ENCODE results near the gene NPAS3. TPM values are rescaled to one million over a fixed set of nuclear protein-coding genes. Genes with fewer than 3 reads are reported as not detected.

The NPAS3 gene
- total RNA-seq, 1 donor from 2014 or later, result 0.95 TPM

GRCh38 chr14:33359288-33359881 lies 420.7 kb downstream of the NPAS3 start:
- Histone ChIP-seq H3K27ac (no peak overlapping the region), H3K4me3 (no peak overlapping the region), H3K27me3 (ENCODE audit: low read depth) (no peaks in the 10 kb centered on the region), H3K9me3 (no peaks in the 10 kb centered on the region), H3K4me1 (no peaks in the 10 kb centered on the region), H3K36me3 (no peaks in the 10 kb centered on the region)
- no peak for ATAC-seq
- no peak for DNase-seq
- TF ChIP-seq, protein P1, sequence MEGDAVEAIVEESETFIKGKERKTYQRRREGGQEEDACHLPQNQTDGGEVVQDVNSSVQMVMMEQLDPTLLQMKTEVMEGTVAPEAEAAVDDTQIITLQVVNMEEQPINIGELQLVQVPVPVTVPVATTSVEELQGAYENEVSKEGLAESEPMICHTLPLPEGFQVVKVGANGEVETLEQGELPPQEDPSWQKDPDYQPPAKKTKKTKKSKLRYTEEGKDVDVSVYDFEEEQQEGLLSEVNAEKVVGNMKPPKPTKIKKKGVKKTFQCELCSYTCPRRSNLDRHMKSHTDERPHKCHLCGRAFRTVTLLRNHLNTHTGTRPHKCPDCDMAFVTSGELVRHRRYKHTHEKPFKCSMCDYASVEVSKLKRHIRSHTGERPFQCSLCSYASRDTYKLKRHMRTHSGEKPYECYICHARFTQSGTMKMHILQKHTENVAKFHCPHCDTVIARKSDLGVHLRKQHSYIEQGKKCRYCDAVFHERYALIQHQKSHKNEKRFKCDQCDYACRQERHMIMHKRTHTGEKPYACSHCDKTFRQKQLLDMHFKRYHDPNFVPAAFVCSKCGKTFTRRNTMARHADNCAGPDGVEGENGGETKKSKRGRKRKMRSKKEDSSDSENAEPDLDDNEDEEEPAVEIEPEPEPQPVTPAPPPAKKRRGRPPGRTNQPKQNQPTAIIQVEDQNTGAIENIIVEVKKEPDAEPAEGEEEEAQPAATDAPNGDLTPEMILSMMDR (IDR thresholded peaks at IDR 0.05), result no peak
- intact Hi-C loops (cut with DNase I), result no loop called here

GRCh38 chr14:33362934-33363333 lies 424.3 kb downstream of the NPAS3 start:
- DNase-seq (no peak), ATAC-seq (no peak)
- H3K9me3 ChIP-seq, result no peaks in the 10 kb centered on the region
- H3K36me3 ChIP-seq, result no peaks in the 10 kb centered on the region
- H3K4me3 ChIP-seq, result no peak overlapping the region
- no peaks in the 10 kb centered on the region for H3K27me3 ChIP-seq (ENCODE audit: low read depth)
- intact Hi-C loops (cut with DNase I), result no loop called here
- TF ChIP-seq, protein P1 (IDR thresholded peaks at IDR 0.05), result no peak
- no peaks in the 10 kb centered on the region for H3K4me1 ChIP-seq
- no peak overlapping the region for H3K27ac ChIP-seq

- intact Hi-C loops (cut with DNase I), result no loop called here
- H3K9me3 ChIP-seq, result no peaks in the 10 kb centered on the region
- TF ChIP-seq, protein P1 (IDR thresholded peaks at IDR 0.05), result no peak
- no peak for ATAC-seq
- no peaks in the 10 kb centered on the region for H3K27me3 ChIP-seq (ENCODE audit: low read depth)
- no peaks in the 10 kb centered on the region for H3K36me3 ChIP-seq
- H3K4me3 ChIP-seq, result no peak overlapping the region
- no peak overlapping the region for H3K27ac ChIP-seq
- DNase-seq, result no peak
- H3K4me1 ChIP-seq, result no peaks in the 10 kb centered on the region
Observed at GRCh38 chr14:33363682-33364081, 425.0 kb downstream of the NPAS3 start.

DNA sequence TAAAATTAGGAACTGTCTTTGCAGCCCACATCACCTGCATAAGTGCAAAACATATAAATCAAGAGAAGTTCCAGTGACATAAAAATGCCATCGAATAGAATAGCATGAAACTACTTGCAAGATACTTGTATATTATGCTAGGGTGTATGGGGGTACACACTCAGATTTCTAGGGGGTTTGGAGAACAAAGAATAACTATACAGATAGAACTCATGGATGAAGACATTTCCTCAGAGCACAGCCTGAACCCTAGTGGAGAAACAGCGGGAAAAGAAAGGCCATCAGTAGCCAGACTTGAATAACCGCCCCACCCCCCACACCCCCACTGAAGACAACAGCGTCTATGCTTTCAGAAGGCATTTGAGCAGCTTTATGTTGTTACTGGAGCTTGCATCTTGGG lies 425.8 kb downstream of the NPAS3 start:
- Histone ChIP-seq H3K4me3 (no peak overlapping the region), H3K4me1 (no peaks in the 10 kb centered on the region), H3K9me3 (no peaks in the 10 kb centered on the region), H3K27me3 (ENCODE audit: low read depth) (no peaks in the 10 kb centered on the region), H3K27ac (no peak overlapping the region), H3K36me3 (no peaks in the 10 kb centered on the region)
- DNase-seq (no peak), ATAC-seq (no peak)
- TF ChIP-seq, protein P1 (IDR thresholded peaks at IDR 0.05), result no peak
- intact Hi-C loops (cut with DNase I), result no loop called here

- Histone ChIP-seq H3K36me3 (no peaks in the 10 kb centered on the region), H3K4me3 (no peak overlapping the region), H3K4me1 (no peaks in the 10 kb centered on the region), H3K27ac (no peak overlapping the region), H3K27me3 (ENCODE audit: low read depth) (no peaks in the 10 kb centered on the region), H3K9me3 (no peaks in the 10 kb centered on the region)
- intact Hi-C loops (cut with DNase I), result no loop called here
- TF ChIP-seq, protein P1 (IDR thresholded peaks at IDR 0.05), result no peak
- DNase-seq (no peak), ATAC-seq (no peak)
Observed at GRCh38 chr14:33369041-33369440, 430.4 kb downstream of the NPAS3 start.
